Testis (tissue), 2 donors: ENCODE measurements around the gene CRYL1.

ENCODE experiments used
- POLR2A ChIP-seq: fragments of 450-650 bp; IDR thresholded peaks from one replicate; pipeline ENCODE4 v1.6.1; 2017; ENCODE audit warnings: antibody characterized with exemption, mild to moderate bottlenecking, moderate library complexity
- TF ChIP-seq, protein P1 (sequence below), 3 experiments: fragments of 450-650 bp in 2 of 3; fragments of 200-600 bp in 1 of 3; sonication (generic) in 1 of 3; IDR thresholded peaks; one replicate each; pipeline ENCODE4 v1.5.1; 2016 to 2019; ENCODE audit warnings: antibody characterized with exemption in 3 of 3, mild to moderate bottlenecking in 2 of 3, moderate library complexity in 1 of 3

DNA sequence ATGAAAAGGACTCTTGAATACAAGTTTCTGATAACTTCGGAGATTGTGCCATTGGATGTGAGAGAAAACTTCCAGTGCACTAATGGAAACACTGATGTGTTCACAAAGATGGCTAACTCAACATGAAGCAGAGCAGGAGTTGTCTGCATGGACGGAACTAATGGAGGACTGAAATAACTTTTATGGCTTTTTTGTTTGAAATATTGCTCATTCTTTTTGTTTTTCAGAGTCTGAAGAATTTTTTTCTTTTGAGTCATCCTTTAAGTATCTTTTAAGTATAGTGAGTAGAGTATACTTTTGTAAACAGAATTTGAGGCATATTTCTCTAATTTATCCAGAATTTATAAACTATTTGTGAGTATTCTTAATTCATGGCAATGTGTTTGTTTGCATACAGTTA lies 25.7 kb downstream of the CRYL1 start:
- TF ChIP-seq, protein P1, sequence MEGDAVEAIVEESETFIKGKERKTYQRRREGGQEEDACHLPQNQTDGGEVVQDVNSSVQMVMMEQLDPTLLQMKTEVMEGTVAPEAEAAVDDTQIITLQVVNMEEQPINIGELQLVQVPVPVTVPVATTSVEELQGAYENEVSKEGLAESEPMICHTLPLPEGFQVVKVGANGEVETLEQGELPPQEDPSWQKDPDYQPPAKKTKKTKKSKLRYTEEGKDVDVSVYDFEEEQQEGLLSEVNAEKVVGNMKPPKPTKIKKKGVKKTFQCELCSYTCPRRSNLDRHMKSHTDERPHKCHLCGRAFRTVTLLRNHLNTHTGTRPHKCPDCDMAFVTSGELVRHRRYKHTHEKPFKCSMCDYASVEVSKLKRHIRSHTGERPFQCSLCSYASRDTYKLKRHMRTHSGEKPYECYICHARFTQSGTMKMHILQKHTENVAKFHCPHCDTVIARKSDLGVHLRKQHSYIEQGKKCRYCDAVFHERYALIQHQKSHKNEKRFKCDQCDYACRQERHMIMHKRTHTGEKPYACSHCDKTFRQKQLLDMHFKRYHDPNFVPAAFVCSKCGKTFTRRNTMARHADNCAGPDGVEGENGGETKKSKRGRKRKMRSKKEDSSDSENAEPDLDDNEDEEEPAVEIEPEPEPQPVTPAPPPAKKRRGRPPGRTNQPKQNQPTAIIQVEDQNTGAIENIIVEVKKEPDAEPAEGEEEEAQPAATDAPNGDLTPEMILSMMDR (IDR thresholded peaks at IDR 0.05) = no peak
- no peak for TF ChIP-seq POLR2A
